Right atrium auricular region (tissue), 2 donors: ENCODE measurements around the gene CC2D2A. TPM values are rescaled to one million over a fixed set of nuclear protein-coding genes. Genes with fewer than 3 reads are reported as not detected.
"Not testable (repeated sequence)": the region's sequence is repeated elsewhere in the genome, so short reads cannot be mapped to it uniquely, and the experiment has no call there.

ENCODE experiments used
- DNase-seq: peaks from one replicate; pipeline ENCODE4 v3.0.0-alpha.2; 2019; ENCODE audit warnings: low spot score
- H3K27ac ChIP-seq, 2 donors: fragments of 200-600 bp; sonication (generic); 1 replicate in 1 of 2; 2 replicates in 1 of 2; pipeline ENCODE4 v1.5.1; 2016 to 2019
- H3K27me3 ChIP-seq, 2 donors: fragments of 200-600 bp; sonication (generic); one replicate each; pipeline versions ENCODE4 v1.5.1 to v1.6.0; 2017 to 2019
- H3K36me3 ChIP-seq: fragments of 200-600 bp; sonication (generic); one replicate; pipeline ENCODE4 v1.5.1; 2016
- H3K4me1 ChIP-seq, 2 donors: fragments of 200-600 bp; sonication (generic); one replicate each; pipeline versions ENCODE4 v1.5.1 to v1.6.0; 2017 to 2019
- H3K4me3 ChIP-seq, 2 donors: fragments of 200-600 bp; sonication (generic); 1 replicate in 1 of 2; 2 replicates in 1 of 2; pipeline ENCODE4 v1.5.1; 2017 to 2019; ENCODE audit warnings: mild to moderate bottlenecking in 1 of 2, moderate library complexity in 1 of 2
- H3K9me3 ChIP-seq, 2 donors: fragments of 200-600 bp; sonication (generic); one replicate each; pipeline ENCODE4 v1.5.1; 2019
- CTCF ChIP-seq, 2 donors: fragments of 200-600 bp; sonication (generic); IDR thresholded peaks; one replicate each; pipeline ENCODE4 v1.5.1; 2019; ENCODE audit warnings: antibody characterized with exemption in 2 of 2
- total RNA-seq, 2 donors: library from RNA; depleted of rRNA; stranded (reverse); fragments of >200 nt; gene quantifications; one replicate each; pipeline ENCODE4 v1.1.0, GENCODE V29; 2016

The CC2D2A gene
- total RNA-seq, 2 donors from 2014 or later = 6.1 to 8.0 TPM

- DNase-seq = no peak
- Histone ChIP-seq H3K4me3 (no peak overlapping the region), H3K27me3 (no peaks in the 10 kb centered on the region), H3K27ac (no peak overlapping the region), H3K36me3 (peaks cover 19% of the 10 kb centered on the region), H3K9me3 (no peaks in the 10 kb centered on the region), H3K4me1 (no peaks in the 10 kb centered on the region)
- no peak for TF ChIP-seq CTCF (IDR thresholded peaks at IDR 0.05)
Observed at GRCh38 chr4:15598644-15599043, 129.0 kb downstream of the CC2D2A start.

- no peaks in the 10 kb centered on the region for H3K27me3 ChIP-seq
- H3K4me3 ChIP-seq = no peak overlapping the region
- H3K36me3 ChIP-seq = peaks cover 28% of the 10 kb centered on the region
- TF ChIP-seq CTCF (IDR thresholded peaks at IDR 0.05) = no peak
- no peaks in the 10 kb centered on the region for H3K9me3 ChIP-seq
- no peaks in the 10 kb centered on the region for H3K4me1 ChIP-seq
- H3K27ac ChIP-seq = no peak overlapping the region
- DNase-seq = no peak
Observed at GRCh38 chr4:15600176-15600575, 130.5 kb downstream of the CC2D2A start.

- H3K27me3 ChIP-seq = no peaks in the 10 kb centered on the region
- H3K36me3 ChIP-seq = peaks cover 28% of the 10 kb centered on the region
- H3K4me1 ChIP-seq = no peaks in the 10 kb centered on the region
- no peak overlapping the region for H3K27ac ChIP-seq
- TF ChIP-seq CTCF (IDR thresholded peaks at IDR 0.05) = no peak
- H3K4me3 ChIP-seq = no peak overlapping the region
- H3K9me3 ChIP-seq = no peaks in the 10 kb centered on the region
- no peak for DNase-seq
Observed at GRCh38 chr4:15601862-15602261, 132.2 kb downstream of the CC2D2A start.

- no peaks in the 10 kb centered on the region for H3K4me1 ChIP-seq
- H3K36me3 ChIP-seq = peaks cover 28% of the 10 kb centered on the region
- H3K27me3 ChIP-seq = no peaks in the 10 kb centered on the region
- no peak overlapping the region for H3K4me3 ChIP-seq
- H3K27ac ChIP-seq = no peak overlapping the region
- no peak for DNase-seq
- H3K9me3 ChIP-seq = no peaks in the 10 kb centered on the region
- no peak for TF ChIP-seq CTCF (IDR thresholded peaks at IDR 0.05)
Observed at GRCh38 chr4:15605537-15605936, 135.9 kb downstream of the CC2D2A start.

GRCh38 chr4:15610855-15611254 is 141.2 kb downstream of the CC2D2A start:
- no peaks in the 10 kb centered on the region for H3K9me3 ChIP-seq
- DNase-seq = no peak
- no peaks in the 10 kb centered on the region for H3K27me3 ChIP-seq
- no peaks in the 10 kb centered on the region for H3K36me3 ChIP-seq
- H3K4me3 ChIP-seq = no peak overlapping the region
- no peaks in the 10 kb centered on the region for H3K4me1 ChIP-seq
- no peak overlapping the region for H3K27ac ChIP-seq
- TF ChIP-seq CTCF (IDR thresholded peaks at IDR 0.05) = no peak

GRCh38 chr4:15612136-15612535 is 142.5 kb downstream of the CC2D2A start:
- Histone ChIP-seq H3K36me3 (no peaks in the 10 kb centered on the region), H3K4me1 (peaks cover 0 to 4% of the 10 kb centered on the region in 2 donors), H3K27ac (no peak overlapping the region), H3K4me3 (no peak overlapping the region), H3K27me3 (no peaks in the 10 kb centered on the region), H3K9me3 (no peaks in the 10 kb centered on the region)
- TF ChIP-seq CTCF (IDR thresholded peaks at IDR 0.05) = no peak
- no peak for DNase-seq

- not testable (repeated sequence) for H3K27ac ChIP-seq
Observed at GRCh38 chr4:15614891-15615290, 145.2 kb downstream of the CC2D2A start.

GRCh38 chr4:15617407-15617806 is 147.7 kb downstream of the CC2D2A start:
- H3K9me3 ChIP-seq = peaks cover 0 to 22% of the 10 kb centered on the region in 2 donors
- not testable (repeated sequence) for H3K27me3 ChIP-seq, H3K36me3 ChIP-seq, H3K4me3 ChIP-seq, H3K4me1 ChIP-seq, H3K27ac ChIP-seq, DNase-seq

More at GRCh38 chr4:15614891-15615290, 145.2 kb downstream of the CC2D2A start:
- peaks cover 0 to 11% of the 10 kb centered on the region in 2 donors for H3K9me3 ChIP-seq
- not testable (repeated sequence) for H3K36me3 ChIP-seq, H3K27me3 ChIP-seq, DNase-seq, H3K4me3 ChIP-seq, H3K4me1 ChIP-seq
